HepG2 (cell line): ENCODE results near the gene PANK4. TPM values are rescaled to one million over a fixed set of nuclear protein-coding genes. Genes with fewer than 3 reads are reported as not detected.

Source experiments
- PHF21A ChIP-seq: sonication (generic); formaldehyde crosslinking; IDR thresholded peaks from 2 replicates; pipeline ENCODE4 v1.5.0; 2020; ENCODE audit warnings: mild to moderate bottlenecking, missing genetic modification reagents
- SP140L ChIP-seq: sonication (generic); formaldehyde crosslinking; IDR thresholded peaks from 2 replicates; pipeline ENCODE4 v1.4.0; 2020; ENCODE audit warnings: missing genetic modification reagents, borderline replicate concordance
- ZNF20 ChIP-seq: sonication (generic); formaldehyde crosslinking; IDR thresholded peaks from 2 replicates; pipeline ENCODE4 v1.4.0; 2020; ENCODE audit warnings: mild to moderate bottlenecking, moderate library complexity, missing genetic modification reagents
- ZNF264 ChIP-seq: sonication (generic); formaldehyde crosslinking; IDR thresholded peaks from 2 replicates; pipeline ENCODE4 v1.4.0; 2020; ENCODE audit warnings: missing genetic modification reagents
- ZNF550 ChIP-seq: sonication (generic); formaldehyde crosslinking; IDR thresholded peaks from 2 replicates; pipeline ENCODE4 v1.4.0; 2020; ENCODE audit warnings: mild to moderate bottlenecking, missing genetic modification reagents, borderline replicate concordance
- ZNF839 ChIP-seq: sonication (generic); formaldehyde crosslinking; IDR thresholded peaks from 2 replicates; pipeline ENCODE4 v1.4.0; 2020; ENCODE audit warnings: missing genetic modification reagents, mild to moderate bottlenecking, borderline replicate concordance
- polyA plus RNA-seq, 8 experiments: library from polyadenylated mRNA; depleted of rRNA in 3 of 8; stranded (reverse) in 7 of 8; unstranded in 1 of 8; fragments of >200 nt; fragmentation: Illumina TruSeq in 4 of 8; extraction: Trizol in 4 of 8; gene quantifications; 2 replicates each; pipeline versions ENCODE4 v1.2.1 to v1.2.3, GENCODE V29; 2011 to 2016; ENCODE audit warnings: low read depth in 4 of 8, missing spikeins in 1 of 8, mixed read lengths in 1 of 8; ENCODE audit not compliant: insufficient read depth in 1 of 8
- total RNA-seq, 5 experiments: library from RNA; depleted of rRNA; stranded (reverse); fragments of >200 nt; fragmentation: Illumina TruSeq; extraction: Trizol; gene quantifications; 2 replicates each; pipeline ENCODE4 v1.2.3, GENCODE V29; 2016; ENCODE audit warnings: low read depth in 1 of 5
- TF ChIP-seq, protein P1 (sequence below): sonication (generic); formaldehyde crosslinking; IDR thresholded peaks from 2 replicates; pipeline ENCODE4 v1.4.0; 2020; ENCODE audit warnings: missing genetic modification reagents, borderline replicate concordance
- TF ChIP-seq, protein P2 (sequence below): sonication (generic); formaldehyde crosslinking; conservative IDR thresholded peaks from 2 replicates; pipeline ENCODE4 v1.4.0; 2020; ENCODE audit warnings: missing genetic modification reagents
- TF ChIP-seq, protein P3 (sequence below): sonication (generic); formaldehyde crosslinking; IDR thresholded peaks from 2 replicates; pipeline ENCODE4 v1.8.0; 2022; ENCODE audit warnings: mild to moderate bottlenecking, missing genetic modification reagents, borderline replicate concordance
- TF ChIP-seq, protein P4 (sequence below): sonication (generic); formaldehyde crosslinking; IDR thresholded peaks from 2 replicates; pipeline ENCODE4 v1.8.1; 2023; ENCODE audit warnings: mild to moderate bottlenecking, missing genetic modification reagents

The PANK4 gene
- total and polyA plus RNA-seq, 2 of the 13 experiments (the other 11 are each of a cell fraction or from before 2014, with no cell fraction given) = 17.4 to 19.3 TPM

DNA sequence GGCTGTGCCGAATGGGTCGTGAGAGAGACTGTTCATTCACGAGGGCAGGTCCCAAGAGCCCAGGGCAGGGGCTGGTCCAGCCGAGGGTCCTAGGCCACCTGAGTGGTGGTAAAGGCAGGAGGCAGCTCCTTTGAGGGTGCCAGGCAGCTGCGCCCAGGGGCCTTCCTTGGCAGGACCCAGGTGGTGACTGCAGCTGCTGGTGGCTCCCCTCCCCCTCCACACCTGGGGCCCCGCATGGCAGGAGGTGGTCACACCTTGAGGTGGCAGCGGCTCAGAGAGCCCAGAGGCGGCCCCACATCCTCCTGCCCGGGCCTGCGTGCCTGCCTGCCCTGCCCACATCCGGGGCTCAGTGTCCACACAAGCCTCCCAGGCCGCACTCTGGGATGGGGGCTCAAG lies 60.1 kb downstream of the PANK4 start (continued):
- TF ChIP-seq, protein P1, sequence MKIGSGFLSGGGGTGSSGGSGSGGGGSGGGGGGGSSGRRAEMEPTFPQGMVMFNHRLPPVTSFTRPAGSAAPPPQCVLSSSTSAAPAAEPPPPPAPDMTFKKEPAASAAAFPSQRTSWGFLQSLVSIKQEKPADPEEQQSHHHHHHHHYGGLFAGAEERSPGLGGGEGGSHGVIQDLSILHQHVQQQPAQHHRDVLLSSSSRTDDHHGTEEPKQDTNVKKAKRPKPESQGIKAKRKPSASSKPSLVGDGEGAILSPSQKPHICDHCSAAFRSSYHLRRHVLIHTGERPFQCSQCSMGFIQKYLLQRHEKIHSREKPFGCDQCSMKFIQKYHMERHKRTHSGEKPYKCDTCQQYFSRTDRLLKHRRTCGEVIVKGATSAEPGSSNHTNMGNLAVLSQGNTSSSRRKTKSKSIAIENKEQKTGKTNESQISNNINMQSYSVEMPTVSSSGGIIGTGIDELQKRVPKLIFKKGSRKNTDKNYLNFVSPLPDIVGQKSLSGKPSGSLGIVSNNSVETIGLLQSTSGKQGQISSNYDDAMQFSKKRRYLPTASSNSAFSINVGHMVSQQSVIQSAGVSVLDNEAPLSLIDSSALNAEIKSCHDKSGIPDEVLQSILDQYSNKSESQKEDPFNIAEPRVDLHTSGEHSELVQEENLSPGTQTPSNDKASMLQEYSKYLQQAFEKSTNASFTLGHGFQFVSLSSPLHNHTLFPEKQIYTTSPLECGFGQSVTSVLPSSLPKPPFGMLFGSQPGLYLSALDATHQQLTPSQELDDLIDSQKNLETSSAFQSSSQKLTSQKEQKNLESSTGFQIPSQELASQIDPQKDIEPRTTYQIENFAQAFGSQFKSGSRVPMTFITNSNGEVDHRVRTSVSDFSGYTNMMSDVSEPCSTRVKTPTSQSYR = no peak
- TF ChIP-seq ZNF264 (CRISPR knock-in tag) (no peak), SP140L (CRISPR knock-in tag) (no peak), ZNF550 (no peak), PHF21A (CRISPR knock-in tag) (no peak), ZNF20 (no peak), ZNF839 (CRISPR knock-in tag) (no peak)
- TF ChIP-seq, protein P2, sequence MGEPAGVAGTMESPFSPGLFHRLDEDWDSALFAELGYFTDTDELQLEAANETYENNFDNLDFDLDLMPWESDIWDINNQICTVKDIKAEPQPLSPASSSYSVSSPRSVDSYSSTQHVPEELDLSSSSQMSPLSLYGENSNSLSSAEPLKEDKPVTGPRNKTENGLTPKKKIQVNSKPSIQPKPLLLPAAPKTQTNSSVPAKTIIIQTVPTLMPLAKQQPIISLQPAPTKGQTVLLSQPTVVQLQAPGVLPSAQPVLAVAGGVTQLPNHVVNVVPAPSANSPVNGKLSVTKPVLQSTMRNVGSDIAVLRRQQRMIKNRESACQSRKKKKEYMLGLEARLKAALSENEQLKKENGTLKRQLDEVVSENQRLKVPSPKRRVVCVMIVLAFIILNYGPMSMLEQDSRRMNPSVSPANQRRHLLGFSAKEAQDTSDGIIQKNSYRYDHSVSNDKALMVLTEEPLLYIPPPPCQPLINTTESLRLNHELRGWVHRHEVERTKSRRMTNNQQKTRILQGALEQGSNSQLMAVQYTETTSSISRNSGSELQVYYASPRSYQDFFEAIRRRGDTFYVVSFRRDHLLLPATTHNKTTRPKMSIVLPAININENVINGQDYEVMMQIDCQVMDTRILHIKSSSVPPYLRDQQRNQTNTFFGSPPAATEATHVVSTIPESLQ = no peak
- TF ChIP-seq, protein P3, sequence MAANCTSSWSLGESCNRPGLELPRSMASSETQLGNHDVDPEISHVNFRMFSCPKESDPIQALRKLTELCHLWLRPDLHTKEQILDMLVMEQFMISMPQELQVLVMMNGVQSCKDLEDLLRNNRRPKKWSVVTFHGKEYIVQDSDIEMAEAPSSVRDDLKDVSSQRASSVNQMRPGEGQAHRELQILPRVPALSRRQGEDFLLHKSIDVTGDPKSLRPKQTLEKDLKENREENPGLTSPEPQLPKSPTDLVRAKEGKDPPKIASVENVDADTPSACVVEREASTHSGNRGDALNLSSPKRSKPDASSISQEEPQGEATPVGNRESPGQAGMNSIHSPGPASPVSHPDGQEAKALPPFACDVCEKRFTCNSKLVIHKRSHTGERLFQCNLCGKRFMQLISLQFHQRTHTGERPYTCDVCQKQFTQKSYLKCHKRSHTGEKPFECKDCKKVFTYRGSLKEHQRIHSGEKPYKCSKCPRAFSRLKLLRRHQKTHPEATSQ (CRISPR knock-in tag) = no peak
- TF ChIP-seq, protein P4, sequence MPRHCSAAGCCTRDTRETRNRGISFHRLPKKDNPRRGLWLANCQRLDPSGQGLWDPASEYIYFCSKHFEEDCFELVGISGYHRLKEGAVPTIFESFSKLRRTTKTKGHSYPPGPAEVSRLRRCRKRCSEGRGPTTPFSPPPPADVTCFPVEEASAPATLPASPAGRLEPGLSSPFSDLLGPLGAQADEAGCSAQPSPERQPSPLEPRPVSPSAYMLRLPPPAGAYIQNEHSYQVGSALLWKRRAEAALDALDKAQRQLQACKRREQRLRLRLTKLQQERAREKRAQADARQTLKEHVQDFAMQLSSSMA (CRISPR knock-in tag) = no peak
